SK-N-SH treated with all-trans-retinoic acid at 6 μM for 48 hours (cell line): ENCODE measurements around the gene PDSS2.

Experiments
- ATAC-seq: fragments of 200-7000 bp; cut with Tn5 transposase; 3 replicates; pipeline ENCODE4 v1.9.1; 2020; ENCODE audit warnings: mild to moderate bottlenecking, moderate library complexity
- ARNTL ChIP-seq: fragments of 450-650 bp; formaldehyde crosslinking; IDR thresholded peaks from 2 replicates; pipeline ENCODE4 v1.5.0; 2020; ENCODE audit warnings: low read depth, mild to moderate bottlenecking, moderate library complexity, borderline replicate concordance
- BACH2 ChIP-seq: fragments of 250-450 bp; sonication (Bioruptor Pico); IDR thresholded peaks from 2 replicates; pipeline ENCODE4 v1.9.0; 2021; ENCODE audit warnings: mild to moderate bottlenecking, borderline replicate concordance
- CREB5 ChIP-seq: fragments of 250-450 bp; sonication (Bioruptor Pico); IDR thresholded peaks from 2 replicates; pipeline ENCODE4 v1.5.1; 2020; ENCODE audit warnings: low read depth, mild to moderate bottlenecking, moderate library complexity
- CSDC2 ChIP-seq: fragments of 250-450 bp; sonication (Bioruptor Pico); IDR thresholded peaks from 2 replicates; pipeline ENCODE4 v1.5.0; 2020; ENCODE audit warnings: mild to moderate bottlenecking, moderate library complexity
- CSRNP3 ChIP-seq: fragments of 250-450 bp; sonication (Bioruptor Pico); IDR thresholded peaks from 2 replicates; pipeline ENCODE4 v1.5.1; 2021; ENCODE audit warnings: mild to moderate bottlenecking, moderate library complexity
- ESRRG ChIP-seq: fragments of 250-450 bp; sonication (Bioruptor Pico); IDR thresholded peaks from 2 replicates; pipeline ENCODE4 v1.6.1; 2021; ENCODE audit warnings: mild to moderate bottlenecking
- GLIS3 ChIP-seq: fragments of 250-450 bp; sonication (Bioruptor Pico); IDR thresholded peaks from 2 replicates; pipeline ENCODE4 v1.5.0; 2020; ENCODE audit warnings: mild to moderate bottlenecking, moderate library complexity
- ISL1 ChIP-seq: fragments of 250-450 bp; sonication (Bioruptor Pico); IDR thresholded peaks from 2 replicates; pipeline ENCODE4 v2.1.2; 2022; ENCODE audit warnings: mild to moderate bottlenecking, moderate library complexity
- OSR1 ChIP-seq: fragments of 250-450 bp; sonication (Bioruptor Pico); IDR thresholded peaks from 2 replicates; pipeline ENCODE4 v1.8.0; 2022; ENCODE audit warnings: moderate library complexity, mild to moderate bottlenecking, inconsistent platforms
- PATZ1 ChIP-seq: fragments of 250-450 bp; sonication (Bioruptor Pico); IDR thresholded peaks from 2 replicates; pipeline ENCODE4 v1.8.0; 2020; ENCODE audit warnings: mild to moderate bottlenecking, moderate library complexity, borderline replicate concordance
- POU6F1 ChIP-seq: fragments of 250-450 bp; sonication (Bioruptor Pico); IDR thresholded peaks from 2 replicates; pipeline ENCODE4 v1.8.0; 2021; ENCODE audit warnings: low read depth, mild to moderate bottlenecking, moderate library complexity, borderline replicate concordance
- PPARA ChIP-seq: fragments of 250-450 bp; sonication (Bioruptor Pico); IDR thresholded peaks from 2 replicates; pipeline ENCODE4 v1.5.0; 2020; ENCODE audit warnings: mild to moderate bottlenecking, borderline replicate concordance
- RARB ChIP-seq: fragments of 250-450 bp; sonication (Bioruptor Pico); IDR thresholded peaks from 2 replicates; pipeline ENCODE4 v1.8.0; 2021; ENCODE audit warnings: mild to moderate bottlenecking, moderate library complexity
- TCF4 ChIP-seq: fragments of 250-450 bp; sonication (Bioruptor Pico); IDR thresholded peaks from 2 replicates; pipeline ENCODE4 v1.8.0; 2021; ENCODE audit warnings: mild to moderate bottlenecking, moderate library complexity, borderline replicate concordance
- TOX ChIP-seq: fragments of 250-450 bp; sonication (Bioruptor Pico); IDR thresholded peaks from 2 replicates; pipeline ENCODE4 v1.8.0; 2021; ENCODE audit warnings: mild to moderate bottlenecking, moderate library complexity, borderline replicate concordance
- TSHZ2 ChIP-seq: fragments of 250-450 bp; sonication (Bioruptor Pico); IDR thresholded peaks from 2 replicates; pipeline ENCODE4 v1.5.0; 2020; ENCODE audit warnings: mild to moderate bottlenecking, moderate library complexity
- ZC3H10 ChIP-seq: fragments of 250-450 bp; sonication (Bioruptor Pico); IDR thresholded peaks from 2 replicates; pipeline ENCODE4 v1.5.1; 2021; ENCODE audit warnings: mild to moderate bottlenecking, moderate library complexity
- ZFP3 ChIP-seq: fragments of 250-450 bp; sonication (Bioruptor Pico); IDR thresholded peaks from 2 replicates; pipeline ENCODE4 v1.5.0; 2020; ENCODE audit warnings: mild to moderate bottlenecking, moderate library complexity
- ZNF565 ChIP-seq: fragments of 450-650 bp; formaldehyde crosslinking; conservative IDR thresholded peaks from 2 replicates; pipeline ENCODE4 v1.5.0; 2020; ENCODE audit warnings: low read depth, mild to moderate bottlenecking, moderate library complexity
- ZNF70 ChIP-seq: fragments of 450-650 bp; formaldehyde crosslinking; IDR thresholded peaks from 2 replicates; pipeline ENCODE4 v1.5.0; 2020; ENCODE audit warnings: mild to moderate bottlenecking, moderate library complexity
- ZNF8 ChIP-seq: fragments of 450-650 bp; formaldehyde crosslinking; IDR thresholded peaks from 2 replicates; pipeline ENCODE4 v1.5.0; 2020; ENCODE audit warnings: mild to moderate bottlenecking, moderate library complexity

The PDSS2 gene

GRCh38 chr6:107184435-107184834 lies 274.9 kb downstream of the PDSS2 start (continued):
- no peak for TF ChIP-seq TSHZ2 (CRISPR knock-in tag)
- no peak for TF ChIP-seq RARB (CRISPR knock-in tag)
- no peak for TF ChIP-seq ZNF565 (CRISPR knock-in tag)
- TF ChIP-seq GLIS3 (CRISPR knock-in tag) = no peak
- TF ChIP-seq PATZ1 (CRISPR knock-in tag) = no peak

GRCh38 chr6:107180099-107180498 lies 279.3 kb downstream of the PDSS2 start:
- no peak for ATAC-seq
- TF ChIP-seq CSRNP3 (no peak), ARNTL (CRISPR knock-in tag) (no peak), ZNF8 (CRISPR knock-in tag) (no peak), TCF4 (CRISPR knock-in tag) (no peak), ISL1 (CRISPR knock-in tag) (no peak), TOX (CRISPR knock-in tag) (no peak), ZFP3 (CRISPR knock-in tag) (no peak), BACH2 (CRISPR knock-in tag) (no peak), TSHZ2 (CRISPR knock-in tag) (no peak), GLIS3 (CRISPR knock-in tag) (no peak), OSR1 (CRISPR knock-in tag) (no peak), RARB (CRISPR knock-in tag) (no peak), ESRRG (CRISPR knock-in tag) (no peak), ZC3H10 (CRISPR knock-in tag) (no peak), POU6F1 (CRISPR knock-in tag) (no peak), PATZ1 (CRISPR knock-in tag) (no peak), ZNF70 (CRISPR knock-in tag) (no peak), CSDC2 (no peak), PPARA (CRISPR knock-in tag) (no peak), CREB5 (no peak)
